Mononuclear cell (primary cell): Measurements from ENCODE around the gene USP17L26. TPM values are rescaled to one million over a fixed set of nuclear protein-coding genes. Genes with fewer than 3 reads are reported as not detected.
A peak's percentile ranks its signal among the peaks of the same experiment; 100 is the strongest.
"Not testable (repeated sequence)": the region's sequence is repeated elsewhere in the genome, so short reads cannot be mapped to it uniquely, and the experiment has no call there.

Experiments
- H3K27me3 ChIP-seq: 2 replicates; pipeline ENCODE4 v1.6.0; 2011; ENCODE audit warnings: low read length, control low read depth; ENCODE audit not compliant: insufficient read depth
- H3K4me1 ChIP-seq: 2 replicates; pipeline ENCODE4 v1.5.1; 2011; ENCODE audit warnings: mild to moderate bottlenecking, low read length, control low read depth; ENCODE audit not compliant: insufficient read depth
- H3K4me3 ChIP-seq: 2 replicates; pipeline ENCODE4 v1.5.1; 2011; ENCODE audit warnings: mild to moderate bottlenecking, low read length, moderate library complexity
- H3K9me3 ChIP-seq: 2 replicates; pipeline ENCODE4 v1.5.1; 2011; ENCODE audit warnings: low read depth, mild to moderate bottlenecking, control low read depth, low read length
- total RNA-seq: library from RNA; depleted of rRNA; stranded (reverse); fragments of >200 nt; gene quantifications from one replicate; pipeline ENCODE4 v1.2.3, GENCODE V29; 2012

The USP17L26 gene, protein sequence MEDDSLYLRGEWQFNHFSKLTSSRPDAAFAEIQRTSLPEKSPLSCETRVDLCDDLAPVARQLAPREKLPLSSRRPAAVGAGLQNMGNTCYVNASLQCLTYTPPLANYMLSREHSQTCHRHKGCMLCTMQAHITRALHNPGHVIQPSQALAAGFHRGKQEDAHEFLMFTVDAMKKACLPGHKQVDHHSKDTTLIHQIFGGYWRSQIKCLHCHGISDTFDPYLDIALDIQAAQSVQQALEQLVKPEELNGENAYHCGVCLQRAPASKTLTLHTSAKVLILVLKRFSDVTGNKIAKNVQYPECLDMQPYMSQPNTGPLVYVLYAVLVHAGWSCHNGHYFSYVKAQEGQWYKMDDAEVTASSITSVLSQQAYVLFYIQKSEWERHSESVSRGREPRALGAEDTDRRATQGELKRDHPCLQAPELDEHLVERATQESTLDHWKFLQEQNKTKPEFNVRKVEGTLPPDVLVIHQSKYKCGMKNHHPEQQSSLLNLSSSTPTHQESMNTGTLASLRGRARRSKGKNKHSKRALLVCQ
- total RNA-seq, result not detected

- not testable (repeated sequence) for H3K27me3 ChIP-seq, H3K9me3 ChIP-seq, H3K4me3 ChIP-seq, H3K4me1 ChIP-seq
Measured at GRCh38 chr4:9334358-9334757, at the start of gene USP17L26. USP17L26 (plus strand) TSS chr4:9334658; CDS start chr4:9334658, 0 bp downstream.

DNA sequence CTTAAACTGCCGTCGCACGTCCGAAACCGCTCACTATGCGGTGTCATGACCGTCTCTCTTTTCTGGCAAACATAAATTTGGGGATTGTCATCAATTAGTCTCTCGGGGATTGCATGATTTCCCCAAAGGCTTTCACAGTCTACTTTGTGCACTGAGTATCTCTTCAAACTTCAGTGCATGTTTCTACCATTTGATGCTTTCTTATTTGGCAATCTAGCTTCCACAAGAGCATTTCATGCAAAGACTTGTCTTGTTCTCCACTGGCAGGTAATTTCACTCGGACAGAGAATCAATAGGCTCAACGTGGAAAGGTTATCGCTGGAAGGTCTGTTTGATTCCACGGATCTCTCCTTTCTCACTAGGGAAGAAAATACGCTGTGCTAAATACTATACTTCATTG, 10.3 kb upstream of the USP17L26 start:
- not testable (repeated sequence) for H3K4me1 ChIP-seq, H3K27me3 ChIP-seq, H3K9me3 ChIP-seq, H3K4me3 ChIP-seq

DNA sequence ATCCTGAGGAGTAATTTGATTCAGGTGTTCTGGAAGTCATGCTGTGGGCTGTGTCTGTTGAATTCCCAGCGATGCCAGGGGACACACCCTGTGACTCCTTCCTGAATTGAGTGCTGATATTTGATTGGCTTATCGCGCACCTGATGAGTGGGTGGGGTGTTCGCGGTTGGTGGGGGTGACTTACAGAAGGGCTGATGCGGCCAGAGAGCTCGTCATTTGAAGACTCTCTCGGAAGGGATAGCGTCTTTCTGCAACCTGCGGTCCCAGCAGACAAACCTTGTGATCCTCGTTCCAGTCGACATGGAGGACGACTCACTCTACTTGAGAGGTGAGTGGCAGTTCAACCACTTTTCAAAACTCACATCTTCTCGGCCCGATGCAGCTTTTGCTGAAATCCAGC, 9.6 kb upstream of the USP17L26 start, which contains the start of gene USP17L24:
Gene USP17L24, plus strand, starts transcription at position 301 of the 400 bp plus-strand sequence. Its CDS starts 0 bp downstream, at position 301.
- not testable (repeated sequence) for H3K9me3 ChIP-seq, H3K27me3 ChIP-seq, H3K4me1 ChIP-seq, H3K4me3 ChIP-seq

DNA sequence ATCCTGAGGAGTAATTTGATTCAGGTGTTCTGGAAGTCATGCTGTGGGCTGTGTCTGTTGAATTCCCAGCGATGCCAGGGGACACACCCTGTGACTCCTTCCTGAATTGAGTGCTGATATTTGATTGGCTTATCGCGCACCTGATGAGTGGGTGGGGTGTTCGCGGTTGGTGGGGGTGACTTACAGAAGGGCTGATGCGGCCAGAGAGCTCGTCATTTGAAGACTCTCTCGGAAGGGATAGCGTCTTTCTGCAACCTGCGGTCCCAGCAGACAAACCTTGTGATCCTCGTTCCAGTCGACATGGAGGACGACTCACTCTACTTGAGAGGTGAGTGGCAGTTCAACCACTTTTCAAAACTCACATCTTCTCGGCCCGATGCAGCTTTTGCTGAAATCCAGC, 4.8 kb upstream of the USP17L26 start, which contains the start of gene USP17L25:
Gene USP17L25, plus strand, starts transcription at position 301 of the 400 bp plus-strand sequence. Its CDS starts 0 bp downstream, at position 301.
- H3K9me3 ChIP-seq, H3K4me1 ChIP-seq, H3K27me3 ChIP-seq, H3K4me3 ChIP-seq: not testable (repeated sequence)

GRCh38 chr4:9339103-9339502, 4.6 kb downstream of the USP17L26 start, which contains the start of gene USP17L5:
USP17L5 (plus strand) TSS chr4:9339403; CDS start chr4:9339403, 0 bp downstream.
- not testable (repeated sequence) for H3K9me3 ChIP-seq, H3K27me3 ChIP-seq, H3K4me1 ChIP-seq, H3K4me3 ChIP-seq

DNA sequence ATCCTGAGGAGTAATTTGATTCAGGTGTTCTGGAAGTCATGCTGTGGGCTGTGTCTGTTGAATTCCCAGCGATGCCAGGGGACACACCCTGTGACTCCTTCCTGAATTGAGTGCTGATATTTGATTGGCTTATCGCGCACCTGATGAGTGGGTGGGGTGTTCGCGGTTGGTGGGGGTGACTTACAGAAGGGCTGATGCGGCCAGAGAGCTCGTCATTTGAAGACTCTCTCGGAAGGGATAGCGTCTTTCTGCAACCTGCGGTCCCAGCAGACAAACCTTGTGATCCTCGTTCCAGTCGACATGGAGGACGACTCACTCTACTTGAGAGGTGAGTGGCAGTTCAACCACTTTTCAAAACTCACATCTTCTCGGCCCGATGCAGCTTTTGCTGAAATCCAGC, 9.4 kb downstream of the USP17L26 start, which contains the start of gene USP17L27:
Gene USP17L27, plus strand, starts transcription at position 301 of the 400 bp plus-strand sequence. Its CDS starts 0 bp downstream, at position 301.
- not testable (repeated sequence) for H3K4me3 ChIP-seq, H3K27me3 ChIP-seq, H3K9me3 ChIP-seq, H3K4me1 ChIP-seq

- H3K4me1 ChIP-seq, H3K9me3 ChIP-seq, H3K27me3 ChIP-seq, H3K4me3 ChIP-seq: not testable (repeated sequence)
Measured at GRCh38 chr4:9348593-9348992, 14.1 kb downstream of the USP17L26 start, which contains the start of gene USP17L28. USP17L28 (plus strand) TSS chr4:9348893; CDS start chr4:9348893, 0 bp downstream.

DNA sequence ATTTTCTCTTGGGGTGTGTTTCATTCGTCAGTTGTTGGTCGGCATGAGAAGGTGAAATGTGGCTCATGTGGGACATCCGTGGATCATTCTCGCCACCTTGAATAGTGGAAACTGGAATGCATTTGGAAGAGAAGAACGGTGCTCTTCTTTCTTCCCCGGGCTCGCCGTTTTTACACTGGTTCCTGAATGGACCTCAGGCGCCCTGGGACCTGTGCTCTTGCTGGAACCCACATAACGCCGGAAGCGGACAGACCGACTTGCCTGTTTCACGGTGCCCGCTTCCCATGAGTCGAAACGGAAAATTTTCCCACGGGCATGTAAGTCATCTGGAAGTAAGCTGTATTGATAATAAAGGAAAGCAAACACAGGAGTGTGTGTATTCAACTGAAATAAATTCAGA, 16.4 kb downstream of the USP17L26 start:
- H3K4me1 ChIP-seq, H3K4me3 ChIP-seq, H3K9me3 ChIP-seq: not testable (repeated sequence)

GRCh38 chr4:9353338-9353737, 18.9 kb downstream of the USP17L26 start, which contains the start of gene USP17L29:
USP17L29 (plus strand) TSS chr4:9353638; CDS start chr4:9353638, 0 bp downstream.
- H3K27me3 ChIP-seq, H3K4me3 ChIP-seq, H3K4me1 ChIP-seq, H3K9me3 ChIP-seq: not testable (repeated sequence)

More for the DNA sequence above, 16.4 kb downstream of the USP17L26 start:
- not testable (repeated sequence) for H3K27me3 ChIP-seq

GRCh38 chr4:9362829-9363228, 28.4 kb downstream of the USP17L26 start, which contains the start of gene USP17L30:
USP17L30 (plus strand) TSS chr4:9363129; CDS start chr4:9363129, 0 bp downstream.
- H3K4me3 ChIP-seq, H3K9me3 ChIP-seq, H3K4me1 ChIP-seq, H3K27me3 ChIP-seq: not testable (repeated sequence)

GRCh38 chr4:9379881-9380280, 45.4 kb downstream of the USP17L26 start:
- H3K27me3 ChIP-seq, H3K4me1 ChIP-seq, H3K4me3 ChIP-seq, H3K9me3 ChIP-seq: not testable (repeated sequence)

GRCh38 chr4:9381012-9381534, 46.6 kb downstream of the USP17L26 start:
- peak overlapping the region; percentile 12 for H3K4me3 ChIP-seq
- not testable (repeated sequence) for H3K4me1 ChIP-seq, H3K9me3 ChIP-seq, H3K27me3 ChIP-seq

GRCh38 chr4:9384126-9384525, 49.7 kb downstream of the USP17L26 start:
- Histone ChIP-seq H3K4me3 (no peak overlapping the region), H3K27me3 (no peaks in the 10 kb centered on the region), H3K4me1 (peaks cover 4% of the 10 kb centered on the region), H3K9me3 (no peaks in the 10 kb centered on the region)
